ENCODE results near the gene YARS2. TPM values are rescaled to one million over a fixed set of nuclear protein-coding genes. Genes with fewer than 3 reads are reported as not detected.

YARS2 gene
- 28.7 to 35.4 TPM (median 30.8 TPM) in 5 replicates for total RNA-seq (2022; extraction: Qiagen RNA extraction; ENCODE audit: low read depth)

DNA sequence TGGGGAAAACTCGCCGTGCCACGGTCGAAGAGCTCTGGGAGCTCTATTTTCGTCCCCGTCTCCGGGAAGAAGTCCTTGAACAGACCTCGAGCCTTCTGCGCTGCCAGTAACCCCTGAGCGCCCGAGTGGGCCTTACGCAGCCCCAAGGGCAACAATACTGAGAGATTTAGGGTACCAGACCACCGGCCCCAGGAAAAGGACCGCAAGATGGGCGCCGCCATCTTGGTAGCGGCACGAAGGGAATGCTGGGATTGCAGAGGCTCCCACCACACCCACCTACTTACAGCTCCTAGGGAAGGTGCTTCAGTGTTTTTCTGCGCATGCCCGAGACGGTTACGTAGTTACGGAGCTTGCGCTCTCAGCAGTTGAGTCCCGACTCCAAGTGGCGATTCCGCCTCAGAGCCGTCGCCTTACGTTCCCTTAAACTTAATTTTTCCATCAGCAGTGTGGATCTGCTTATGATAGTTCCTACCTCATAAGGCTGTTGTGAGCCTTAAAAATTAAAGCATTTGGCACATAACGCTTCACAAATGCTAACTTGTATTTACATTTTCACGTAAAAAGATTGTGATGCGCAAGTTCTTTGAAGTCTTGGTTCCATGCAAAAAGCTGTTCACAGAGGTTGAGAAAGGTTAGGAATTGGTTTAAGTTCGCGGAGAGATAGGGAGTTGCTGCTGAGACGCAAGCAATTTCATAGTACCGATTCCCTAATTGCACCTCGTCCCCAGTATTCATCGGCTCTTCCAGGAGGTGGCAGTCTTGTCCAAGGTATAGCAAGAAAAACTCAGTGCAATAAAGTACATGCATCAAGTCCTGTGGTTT lies at the start of gene YARS2:
Gene YARS2, minus strand, starts transcription at position 244 of the 822 bp plus-strand sequence. Its CDS starts 23 bp downstream, at position 221.

Other genes with a start within 250 kb of the YARS2 start
- gene DNM1L, start 76.6 kb downstream of the YARS2 start, total RNA-seq (2022; extraction: Qiagen RNA extraction; ENCODE audit: low read depth), result 42.0 to 61.4 TPM (median 56.5 TPM) in 5 replicates
- 3.5 to 7.2 TPM (median 4.3 TPM) in 5 replicates for gene PKP2, start 140.9 kb upstream of the YARS2 start, total RNA-seq (2022; extraction: Qiagen RNA extraction; ENCODE audit: low read depth)

Data from A549 treated with ZK216348 at 1 μM for 4 hours (cell line).